ENCODE results near the gene ATP6V1F. TPM values are rescaled to one million over a fixed set of nuclear protein-coding genes. Genes with fewer than 3 reads are reported as not detected.

Gene ATP6V1F
- 106 and 107 TPM in 2 replicates for total RNA-seq

GRCh38 chr7:128862571-128863432 is at the start of gene ATP6V1F:
ATP6V1F (plus strand) TSS chr7:128862856; CDS start chr7:128862905, 49 bp downstream.

DNA sequence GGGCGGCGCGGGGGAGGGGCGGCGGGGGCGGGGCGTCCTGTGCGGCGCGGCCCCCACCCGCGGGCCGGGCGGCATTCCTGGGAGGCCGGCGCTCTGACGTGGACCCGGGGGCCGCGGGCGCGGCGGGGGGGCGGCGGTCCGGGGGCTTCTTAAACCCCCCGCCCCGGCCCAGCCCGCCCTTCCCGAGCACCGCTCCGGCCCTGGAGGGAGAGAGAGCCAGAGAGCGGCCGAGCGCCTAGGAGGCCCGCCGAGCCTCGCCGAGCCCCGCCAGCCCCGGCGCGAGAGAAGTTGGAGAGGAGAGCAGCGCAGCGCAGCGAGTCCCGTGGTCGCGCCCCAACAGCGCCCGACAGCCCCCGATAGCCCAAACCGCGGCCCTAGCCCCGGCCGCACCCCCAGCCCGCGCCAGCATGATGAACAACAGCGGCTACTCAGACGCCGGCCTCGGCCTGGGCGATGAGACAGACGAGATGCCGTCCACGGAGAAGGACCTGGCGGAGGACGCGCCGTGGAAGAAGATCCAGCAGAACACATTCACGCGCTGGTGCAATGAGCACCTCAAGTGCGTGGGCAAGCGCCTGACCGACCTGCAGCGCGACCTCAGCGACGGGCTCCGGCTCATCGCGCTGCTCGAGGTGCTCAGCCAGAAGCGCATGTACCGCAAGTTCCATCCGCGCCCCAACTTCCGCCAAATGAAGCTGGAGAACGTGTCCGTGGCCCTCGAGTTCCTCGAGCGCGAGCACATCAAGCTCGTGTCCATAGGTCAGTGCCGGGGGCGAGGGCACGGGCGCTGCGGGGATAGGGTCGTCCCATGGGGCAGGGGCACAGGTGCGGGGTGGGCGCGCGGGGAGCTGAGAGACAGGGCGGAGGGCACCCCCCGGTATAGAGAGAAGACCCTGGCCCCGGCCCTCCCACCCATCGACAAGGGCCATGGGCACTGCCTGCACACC is 32.2 kb upstream of the ATP6V1F start, which contains the start of gene FLNC:
TSS of gene FLNC (plus strand) at position 176 of the 947 bp plus-strand sequence. CDS start at position 408, 232 bp downstream.

DNA sequence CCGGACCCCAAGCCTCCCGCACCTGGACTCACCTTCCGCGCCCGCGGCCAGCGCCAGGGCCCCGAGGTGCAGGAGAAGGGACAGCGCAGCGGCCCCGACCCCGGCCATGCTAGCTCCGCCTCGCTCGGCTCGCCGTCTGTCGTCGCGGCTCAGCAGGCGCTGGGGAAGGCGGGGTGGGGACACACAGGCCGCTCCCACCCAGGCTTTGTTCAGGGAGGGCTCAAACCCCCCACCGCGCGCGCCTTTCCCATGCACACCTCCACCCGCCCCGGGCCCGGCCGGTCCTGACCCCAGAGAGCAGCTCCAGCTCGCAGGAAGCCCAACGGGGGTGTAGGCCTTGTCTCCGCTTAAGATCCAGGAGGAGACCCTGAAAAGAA is 47.9 kb downstream of the ATP6V1F start, which contains the start of gene KCP:
TSS of gene KCP (minus strand) at position 141 of the 377 bp plus-strand sequence. CDS start at position 108, 33 bp downstream.

Other genes with a start within 250 kb of the ATP6V1F start
- 0.52 and 0.63 TPM in 2 replicates for gene GARIN1A, start 190.6 kb upstream of the ATP6V1F start, total RNA-seq
- 955 and 1,063 TPM in 2 replicates for gene CALU, start 123.5 kb upstream of the ATP6V1F start, total RNA-seq
- not detected in 2 replicates for gene OPN1SW, start 87.1 kb upstream of the ATP6V1F start, total RNA-seq
- 18.1 and 21.0 TPM in 2 replicates for gene CCDC136, start 70.9 kb upstream of the ATP6V1F start, total RNA-seq
- gene FLNC, start 32.5 kb upstream of the ATP6V1F start, total RNA-seq, result 166 and 209 TPM in 2 replicates
- gene KCP, start 47.9 kb downstream of the ATP6V1F start, total RNA-seq, result 0.32 and 0.34 TPM in 2 replicates
- gene IRF5, start 75.1 kb downstream of the ATP6V1F start, total RNA-seq, result 0.32 TPM in 1 of 2 replicates, not detected in the other
- 50.0 and 60.0 TPM in 2 replicates for gene TNPO3, start 192.3 kb downstream of the ATP6V1F start, total RNA-seq